Fibroblast of mammary gland (primary cell): ENCODE measurements around the gene PIH1D2.
"Not testable (repeated sequence)": the region's sequence is repeated elsewhere in the genome, so short reads cannot be mapped to it uniquely, and the experiment has no call there.

Source experiments
- DNase-seq: peaks from one replicate; pipeline ENCODE4 v3.0.0-alpha.2; 2010; ENCODE audit warnings: low read depth
- H3K4me3 ChIP-seq: 2 replicates; pipeline ENCODE4 v1.5.1; 2011; ENCODE audit warnings: low read depth, mild to moderate bottlenecking, low read length, moderate library complexity; ENCODE audit not compliant: control insufficient read depth
- TF ChIP-seq, protein P1 (sequence below): conservative IDR thresholded peaks from 2 replicates; pipeline ENCODE4 v1.5.1; 2011; ENCODE audit warnings: low read depth, low read length, inconsistent platforms; ENCODE audit not compliant: control insufficient read depth, insufficient read depth

PIH1D2 gene

DNA sequence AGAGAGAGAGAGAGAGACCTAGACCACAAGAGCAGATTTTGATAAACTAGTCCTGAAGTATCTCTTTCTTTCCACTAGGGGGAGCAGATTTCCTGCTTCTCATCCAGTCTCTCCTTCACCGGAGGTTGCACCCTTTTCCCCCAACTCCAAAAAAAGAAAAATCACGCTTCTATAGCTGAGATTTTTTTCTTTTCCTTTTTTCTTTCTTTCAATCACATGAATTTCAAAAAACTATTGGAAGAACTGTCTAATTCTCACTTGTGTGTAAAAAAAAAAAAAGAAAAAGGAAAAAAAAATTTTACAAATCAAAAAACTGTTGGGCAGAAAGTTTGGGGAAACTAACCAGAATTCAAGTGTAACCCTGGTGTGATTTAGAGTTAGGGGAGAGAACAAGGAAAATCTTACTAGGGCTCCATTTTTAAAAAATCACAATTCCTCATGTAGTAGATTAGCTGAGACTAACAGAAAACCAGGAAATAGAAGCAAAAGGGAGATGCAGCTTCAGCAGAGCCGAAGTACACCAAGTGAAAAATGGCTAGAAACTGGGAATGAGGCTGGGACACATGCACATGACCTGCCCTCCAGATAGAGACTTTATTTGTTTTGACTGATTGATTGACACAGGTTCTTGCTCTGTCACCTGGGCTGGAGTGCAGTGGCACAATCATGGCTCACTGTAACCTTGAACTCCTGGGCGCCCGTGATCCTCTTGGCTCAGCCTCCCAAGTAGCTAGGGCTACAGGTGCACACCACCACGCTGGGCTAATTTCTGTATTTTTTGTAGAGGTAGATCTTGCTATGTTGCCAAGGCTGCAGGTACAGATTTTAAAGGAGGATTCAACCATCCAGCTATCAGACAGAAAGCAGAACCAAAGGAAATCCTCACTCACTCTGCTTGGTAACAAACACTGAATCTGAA is 40.0 kb upstream of the PIH1D2 start:
- no peak overlapping the region for H3K4me3 ChIP-seq
- peak; percentile 70 for DNase-seq
- TF ChIP-seq, protein P1, sequence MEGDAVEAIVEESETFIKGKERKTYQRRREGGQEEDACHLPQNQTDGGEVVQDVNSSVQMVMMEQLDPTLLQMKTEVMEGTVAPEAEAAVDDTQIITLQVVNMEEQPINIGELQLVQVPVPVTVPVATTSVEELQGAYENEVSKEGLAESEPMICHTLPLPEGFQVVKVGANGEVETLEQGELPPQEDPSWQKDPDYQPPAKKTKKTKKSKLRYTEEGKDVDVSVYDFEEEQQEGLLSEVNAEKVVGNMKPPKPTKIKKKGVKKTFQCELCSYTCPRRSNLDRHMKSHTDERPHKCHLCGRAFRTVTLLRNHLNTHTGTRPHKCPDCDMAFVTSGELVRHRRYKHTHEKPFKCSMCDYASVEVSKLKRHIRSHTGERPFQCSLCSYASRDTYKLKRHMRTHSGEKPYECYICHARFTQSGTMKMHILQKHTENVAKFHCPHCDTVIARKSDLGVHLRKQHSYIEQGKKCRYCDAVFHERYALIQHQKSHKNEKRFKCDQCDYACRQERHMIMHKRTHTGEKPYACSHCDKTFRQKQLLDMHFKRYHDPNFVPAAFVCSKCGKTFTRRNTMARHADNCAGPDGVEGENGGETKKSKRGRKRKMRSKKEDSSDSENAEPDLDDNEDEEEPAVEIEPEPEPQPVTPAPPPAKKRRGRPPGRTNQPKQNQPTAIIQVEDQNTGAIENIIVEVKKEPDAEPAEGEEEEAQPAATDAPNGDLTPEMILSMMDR = peak; percentile 81

DNA sequence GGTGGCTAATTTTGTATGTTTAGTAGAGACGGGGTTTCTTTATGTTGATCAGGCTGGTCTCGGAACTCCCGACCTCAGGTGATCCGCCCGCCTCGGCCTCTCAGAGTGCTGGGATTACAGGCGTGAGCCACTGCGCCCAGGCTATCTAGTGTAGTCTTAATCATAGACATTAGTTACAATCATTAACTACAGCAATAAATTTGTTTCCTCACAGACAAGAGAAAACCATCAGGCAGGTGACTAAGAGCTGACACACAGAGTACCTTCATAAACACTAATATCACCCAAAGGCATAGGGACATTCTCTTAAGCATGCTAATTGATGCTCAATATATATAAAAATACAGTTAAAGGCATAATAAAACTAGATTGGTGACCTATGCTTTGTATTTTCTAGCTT is 32.3 kb upstream of the PIH1D2 start:
- H3K4me3 ChIP-seq = no peak overlapping the region
- no peak for DNase-seq
- TF ChIP-seq, protein P1 = no peak

DNA sequence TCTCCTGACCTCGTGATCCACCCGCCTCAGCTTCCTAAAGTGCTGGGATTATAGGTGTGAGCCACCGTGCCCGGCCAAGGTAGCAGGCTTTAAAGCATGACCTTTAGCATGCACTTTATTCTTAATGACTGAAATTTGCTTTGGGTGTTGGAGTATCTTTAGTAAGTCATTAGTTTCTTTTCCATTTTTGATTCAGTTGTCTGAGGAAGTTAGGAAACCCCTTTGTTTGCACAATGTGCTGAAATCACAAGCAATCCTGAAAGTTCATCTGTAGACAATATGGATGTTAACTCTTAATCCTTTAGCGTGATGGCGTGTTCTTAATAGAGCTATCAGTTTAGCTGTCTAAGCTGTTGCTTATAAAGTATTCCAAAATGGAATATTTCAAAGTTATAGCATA is 29.6 kb upstream of the PIH1D2 start:
- TF ChIP-seq, protein P1 = no peak
- DNase-seq = no peak
- H3K4me3 ChIP-seq = no peak overlapping the region

DNA sequence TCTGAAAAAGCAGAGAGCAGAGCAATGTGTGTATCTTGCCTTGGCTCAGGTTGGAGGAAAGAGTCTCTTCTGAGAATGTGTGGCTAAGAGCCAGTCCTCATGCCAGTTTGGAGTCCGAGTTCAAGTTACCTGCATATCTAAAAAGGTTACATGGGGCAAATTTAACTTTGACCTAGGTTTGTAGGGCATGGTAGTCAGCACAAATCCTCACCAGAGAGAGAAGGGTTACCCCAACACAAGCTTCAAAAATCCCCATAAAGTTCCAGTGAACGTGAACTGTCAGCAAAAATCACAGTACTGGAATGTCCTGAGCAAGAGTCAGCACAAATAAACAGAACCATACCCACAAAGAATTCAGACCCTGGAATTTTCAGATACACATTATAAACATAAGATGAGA is 26.6 kb upstream of the PIH1D2 start:
- H3K4me3 ChIP-seq = no peak overlapping the region
- no peak for DNase-seq
- TF ChIP-seq, protein P1 = no peak

DNA sequence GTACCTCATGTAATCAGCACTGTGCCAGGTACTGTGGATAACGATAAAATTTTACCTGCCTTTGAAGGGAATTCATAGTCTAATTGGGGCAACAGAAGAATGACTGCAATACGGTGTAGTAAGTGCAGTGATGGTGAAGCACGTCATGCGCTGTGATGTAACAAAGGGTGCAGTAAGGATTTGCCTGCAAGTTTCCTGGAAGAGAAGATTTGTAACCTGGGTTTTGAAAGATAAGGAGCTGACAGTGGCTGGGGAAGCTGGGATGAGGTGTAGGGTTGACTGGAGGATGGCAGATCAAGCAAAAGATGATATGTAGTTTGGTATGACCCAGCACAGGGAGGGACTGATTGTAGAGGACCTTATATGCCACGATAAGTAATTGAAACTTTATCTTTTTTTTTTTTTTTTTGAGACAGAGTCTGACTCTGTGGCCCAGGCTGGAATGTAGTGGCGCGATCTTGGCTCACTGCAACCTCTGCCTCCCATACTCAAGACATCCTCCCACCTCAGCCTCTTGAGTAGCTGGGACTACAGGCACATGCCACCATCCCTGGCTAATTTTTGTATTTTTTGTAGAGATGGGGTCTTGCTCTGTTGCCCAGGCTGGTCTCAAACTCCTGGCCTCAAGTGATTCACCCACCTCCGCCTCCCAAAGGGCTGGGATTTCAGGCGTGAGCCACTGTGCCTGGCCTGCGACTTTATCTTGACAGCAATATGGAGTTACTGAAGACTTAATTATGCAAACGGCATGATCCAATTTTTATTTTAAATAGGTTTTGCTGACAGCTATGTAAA is 24.1 kb upstream of the PIH1D2 start:
- DNase-seq = no peak
- H3K4me3 ChIP-seq = no peak overlapping the region
- TF ChIP-seq, protein P1 = no peak

DNA sequence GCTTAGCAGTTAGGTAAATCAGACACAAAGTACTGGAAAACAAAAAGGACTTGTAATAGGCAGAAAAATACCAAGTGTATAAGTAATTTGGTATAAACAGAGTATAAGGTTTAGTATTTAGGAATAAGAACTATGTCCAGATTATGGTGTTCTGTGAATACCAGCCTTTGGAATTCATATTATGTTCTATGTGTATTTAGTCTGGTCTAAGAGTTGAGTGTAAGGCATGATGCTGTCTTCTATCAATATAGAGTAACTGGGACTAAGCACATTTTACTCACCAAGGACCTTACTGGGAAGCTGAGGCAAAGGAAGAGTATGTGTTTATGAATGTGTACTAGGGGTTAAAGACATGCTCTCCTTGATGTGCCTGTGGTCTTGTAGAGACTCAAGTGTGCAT is 22.4 kb upstream of the PIH1D2 start:
- DNase-seq = no peak
- TF ChIP-seq, protein P1 = no peak
- H3K4me3 ChIP-seq = no peak overlapping the region

DNA sequence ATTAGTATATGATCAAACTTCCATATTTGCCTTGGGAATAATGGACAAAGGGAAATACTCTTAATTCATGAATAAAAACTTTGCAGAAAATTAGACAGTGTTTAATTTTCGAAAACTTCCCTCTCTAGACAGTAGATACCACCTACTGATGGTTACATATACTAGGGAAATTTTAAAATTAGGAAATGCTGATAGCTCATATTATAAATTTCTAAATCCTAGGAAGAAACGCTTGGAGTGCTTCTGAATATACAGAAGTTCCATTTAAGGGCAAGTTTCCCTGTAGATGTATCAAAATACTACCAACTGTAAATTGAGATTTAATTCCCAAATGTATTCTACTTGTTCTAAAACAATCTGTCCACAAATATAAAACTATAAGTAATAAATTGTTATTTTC is 21.5 kb upstream of the PIH1D2 start:
- DNase-seq, H3K4me3 ChIP-seq: not testable (repeated sequence)
